GM18498 (cell line): ENCODE measurements around the gene SFSWAP.
"Not testable (repeated sequence)": the region's sequence is repeated elsewhere in the genome, so short reads cannot be mapped to it uniquely, and the experiment has no call there.

Experiments used
- ATAC-seq: cut with Tn5 transposase; IDR thresholded peaks from one replicate; pipeline ENCODE4 v1.9.1; 2021; ENCODE audit warnings: mild to moderate bottlenecking, moderate library complexity; ENCODE audit not compliant: unreplicated experiment

The SFSWAP gene

DNA sequence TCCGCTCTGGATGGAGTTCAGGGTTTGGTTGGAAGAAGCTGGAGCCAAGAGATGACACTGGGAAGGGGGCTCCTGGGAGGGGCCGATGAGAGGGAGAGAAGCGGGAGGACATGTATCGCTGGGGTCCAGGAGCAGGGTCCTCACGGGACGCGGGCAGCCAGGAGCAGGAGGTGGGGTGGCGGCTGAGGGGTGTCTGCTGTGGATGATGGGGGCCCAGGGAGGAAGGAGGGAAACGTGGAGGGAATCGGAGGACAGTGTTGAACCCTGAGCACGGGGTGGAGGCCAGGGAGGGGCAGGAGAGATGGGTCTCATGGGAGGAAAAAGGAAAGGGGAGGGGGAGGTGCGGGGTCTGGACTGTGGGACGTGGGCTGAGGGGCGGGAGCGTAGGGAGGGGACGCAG lies 31.7 kb upstream of the SFSWAP start:
- not testable (repeated sequence) for ATAC-seq

DNA sequence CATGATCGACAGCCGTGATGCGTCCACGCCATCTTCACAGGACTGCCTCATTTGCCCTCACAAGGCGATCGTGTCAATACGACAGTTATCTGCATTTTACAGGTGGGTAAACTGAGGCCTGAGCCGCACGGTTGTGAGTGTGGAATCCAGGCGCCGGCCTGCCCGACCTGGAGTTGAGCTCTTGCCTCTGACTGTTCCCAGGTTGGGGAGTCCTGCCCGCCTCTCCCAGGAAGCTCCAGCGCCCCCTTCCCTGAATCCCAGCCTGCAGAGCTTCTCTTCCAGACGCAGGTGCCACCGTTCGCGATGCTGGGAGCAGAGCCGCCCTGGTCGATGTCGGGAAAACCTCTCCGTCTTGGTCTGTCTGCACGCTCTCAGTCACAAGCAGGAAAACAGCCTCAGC lies 31.1 kb upstream of the SFSWAP start:
- ATAC-seq, result not testable (repeated sequence)

DNA sequence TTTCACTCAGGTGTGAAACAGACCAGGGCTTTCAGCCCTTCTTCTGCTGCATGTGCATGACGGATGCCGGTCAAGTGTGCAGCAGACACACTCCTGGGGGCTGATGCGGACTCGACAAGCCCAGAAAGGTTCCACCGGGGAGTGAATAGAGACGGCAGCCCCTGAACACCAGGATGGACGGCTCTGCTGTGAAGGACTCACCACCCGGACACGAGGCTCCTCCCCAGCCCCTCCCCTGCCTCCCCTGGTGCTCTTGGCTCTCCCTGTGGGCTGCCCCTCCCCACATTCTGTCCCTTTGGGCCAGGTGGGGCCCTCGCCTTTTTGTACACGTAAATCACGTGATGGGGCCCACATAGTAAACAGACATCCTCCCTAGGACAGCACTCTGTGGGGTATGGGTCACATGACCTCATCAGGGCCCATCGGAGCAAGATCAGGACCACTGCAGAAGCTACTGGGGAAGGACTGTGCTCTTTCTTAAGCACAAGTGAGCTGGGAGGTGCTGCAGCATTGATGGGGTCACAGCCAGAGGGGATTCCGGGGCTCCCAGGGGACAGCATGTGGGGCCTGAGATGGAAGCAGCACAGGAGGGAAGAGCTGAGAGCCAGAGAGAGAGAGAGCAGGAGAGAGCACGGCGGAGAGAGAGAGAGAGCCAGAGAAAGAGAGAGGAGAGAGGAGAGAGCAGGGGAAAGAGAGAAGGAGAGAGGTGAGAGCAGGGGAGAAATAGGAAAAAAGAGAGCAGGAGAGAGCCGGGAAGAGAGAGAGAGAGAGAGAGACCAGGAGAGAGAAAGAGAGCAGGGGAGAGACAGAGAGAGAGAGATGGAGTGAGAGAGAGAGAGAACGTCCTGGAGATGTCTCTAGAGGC lies 30.3 kb upstream of the SFSWAP start:
- ATAC-seq, result not testable (repeated sequence)

GRCh38 chr12:131681257-131681620 lies 29.7 kb upstream of the SFSWAP start:
- ATAC-seq, result no peak

GRCh38 chr12:131681746-131682509 lies 29.0 kb upstream of the SFSWAP start:
- not testable (repeated sequence) for ATAC-seq

- ATAC-seq, result no peak
These were observed 28.4 kb upstream of the SFSWAP start for GRCh38 chr12:131682510-131682895.

DNA sequence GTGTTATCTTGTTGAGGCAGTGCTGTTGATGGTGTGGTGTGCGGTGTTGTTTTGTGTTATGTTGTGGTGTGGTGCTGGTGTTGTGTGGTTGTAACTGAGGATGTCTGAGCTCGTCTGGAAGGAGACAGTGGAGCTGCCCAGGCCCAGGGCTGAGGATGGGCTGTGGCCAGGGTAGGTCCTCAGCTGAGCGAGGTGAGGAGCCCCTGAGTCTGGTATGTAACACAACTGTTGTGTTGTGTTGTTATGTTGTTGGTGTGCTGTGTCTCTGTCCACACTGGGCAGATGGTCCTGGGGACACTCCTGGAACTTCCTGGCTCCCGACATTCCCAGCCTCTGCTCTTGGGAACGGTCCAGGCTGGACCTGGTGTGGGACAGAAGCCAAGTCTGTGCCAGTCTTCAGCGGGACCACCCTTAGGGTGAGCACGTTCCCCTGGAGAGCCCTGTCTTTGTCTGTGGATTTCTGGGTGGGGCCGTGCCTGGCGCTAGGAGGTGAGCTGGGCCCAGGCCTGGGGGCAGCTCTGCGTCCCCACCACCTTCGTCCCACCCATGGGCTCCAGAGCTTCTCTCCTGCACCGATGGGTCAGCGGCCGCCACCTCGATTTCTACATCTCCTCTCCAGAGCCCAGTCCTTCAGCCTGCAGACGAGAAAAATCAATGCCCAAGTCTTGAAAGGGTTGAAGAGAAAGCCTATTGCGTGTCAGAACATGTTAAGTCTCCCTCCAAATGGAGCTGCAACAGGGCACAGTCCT lies 27.4 kb upstream of the SFSWAP start:
- ATAC-seq, result no peak

GRCh38 chr12:131684015-131684725 lies 26.7 kb upstream of the SFSWAP start:
- no peak for ATAC-seq

DNA sequence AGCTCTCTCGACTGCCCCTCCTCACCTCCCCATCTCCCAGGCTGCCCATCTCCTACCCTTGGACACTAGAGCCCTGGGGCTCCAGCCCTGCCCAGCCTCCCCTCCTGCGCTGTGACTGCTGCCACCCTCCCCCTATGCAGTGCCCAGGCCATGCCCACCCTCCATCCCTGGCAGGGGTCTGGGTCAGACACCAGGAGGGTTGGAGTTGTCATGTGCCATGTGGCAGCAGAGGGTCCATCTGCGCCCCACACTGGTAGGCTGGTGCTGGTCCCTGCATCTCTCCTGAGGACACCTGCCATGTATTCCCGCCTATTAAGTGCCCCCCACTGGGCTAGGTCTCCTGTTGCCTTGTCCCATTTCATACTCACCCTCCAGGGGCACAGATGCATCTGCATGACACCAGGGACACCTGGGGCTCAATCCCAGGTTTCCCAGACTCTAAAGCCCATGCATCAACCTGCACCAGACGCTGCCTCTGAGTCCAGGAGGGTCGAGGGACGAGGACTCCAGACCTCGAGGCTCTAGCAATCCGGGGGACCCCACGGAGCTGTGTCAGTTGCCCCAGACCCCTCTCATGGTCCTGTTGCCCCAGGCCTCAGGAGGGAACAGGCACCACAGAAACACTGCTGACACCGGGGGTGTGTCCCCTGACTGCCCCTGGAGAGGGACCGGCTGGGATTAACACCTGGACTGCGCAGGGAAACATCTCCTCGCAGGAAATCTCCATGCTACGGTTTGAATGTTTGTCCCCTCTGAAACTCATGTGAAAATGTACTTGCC lies 23.4 kb upstream of the SFSWAP start:
- ATAC-seq, result no peak

DNA sequence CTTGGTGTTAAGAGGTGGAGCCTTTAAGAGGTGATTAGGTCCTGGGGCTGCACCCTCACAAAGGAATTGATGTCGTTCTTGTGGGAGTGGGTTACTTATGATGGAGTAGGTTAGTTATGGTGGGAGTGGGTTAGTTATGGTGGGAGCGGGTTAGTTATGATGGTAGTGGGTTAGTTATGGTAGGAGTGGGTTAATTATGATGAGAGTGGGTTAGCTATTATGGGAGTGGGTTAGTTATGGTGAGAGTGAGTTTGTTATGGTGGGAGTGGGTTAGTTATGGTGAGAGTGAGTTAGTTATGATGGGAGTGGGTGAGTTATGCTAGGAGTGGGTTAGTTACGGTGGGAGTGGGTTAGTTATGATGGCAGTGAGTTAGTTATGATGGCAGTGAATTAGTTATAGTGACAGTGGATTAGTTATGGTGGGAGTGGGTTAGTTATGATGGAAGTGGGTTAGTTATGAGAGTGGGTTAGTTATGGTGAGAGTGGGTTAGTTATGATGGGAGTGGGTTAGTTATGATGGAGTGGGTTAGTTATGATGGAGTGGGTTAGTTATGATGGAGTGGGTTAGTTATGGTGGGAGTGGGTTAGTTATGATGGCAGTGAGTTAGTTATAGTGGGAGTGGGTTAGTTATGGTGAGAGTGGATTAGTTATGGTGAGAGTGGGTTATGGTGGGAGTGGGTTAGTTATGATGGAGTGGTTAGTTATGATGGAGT lies 22.6 kb upstream of the SFSWAP start:
- no peak for ATAC-seq

DNA sequence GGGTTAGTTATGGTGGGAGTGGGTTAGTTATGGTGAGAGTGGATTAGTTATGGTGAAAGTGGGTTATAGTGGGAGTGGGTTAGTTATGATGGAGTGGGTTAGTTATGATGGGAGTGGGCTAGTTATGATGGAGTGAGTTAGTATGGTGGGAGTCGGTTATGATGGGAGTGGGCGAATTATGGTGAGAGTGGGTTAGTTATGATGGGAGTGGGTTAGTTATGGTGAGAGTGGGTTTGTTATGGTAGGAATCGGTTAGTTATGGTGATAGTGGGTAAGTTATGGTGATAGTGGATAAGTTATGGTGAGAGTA lies 22.1 kb upstream of the SFSWAP start:
- ATAC-seq, result no peak

DNA sequence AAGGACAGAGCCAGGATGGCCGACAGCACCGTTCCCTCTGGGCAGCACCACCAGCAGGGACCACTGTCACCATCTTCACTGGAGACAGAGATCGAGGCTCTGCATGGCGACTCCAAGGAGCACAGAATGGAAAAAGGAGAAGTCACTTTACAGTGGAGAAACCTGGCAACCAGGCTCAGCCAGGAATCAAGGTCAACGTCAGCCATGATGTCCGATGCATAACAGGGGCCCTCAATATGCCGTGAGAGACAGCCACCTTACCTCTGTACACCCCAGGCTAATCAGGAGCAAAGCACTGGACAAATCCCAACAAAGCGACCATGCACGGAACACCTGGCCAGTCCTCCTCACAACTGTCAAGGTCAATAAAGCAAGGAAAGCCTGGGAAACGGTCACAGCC lies 20.6 kb upstream of the SFSWAP start:
- ATAC-seq, result no peak

DNA sequence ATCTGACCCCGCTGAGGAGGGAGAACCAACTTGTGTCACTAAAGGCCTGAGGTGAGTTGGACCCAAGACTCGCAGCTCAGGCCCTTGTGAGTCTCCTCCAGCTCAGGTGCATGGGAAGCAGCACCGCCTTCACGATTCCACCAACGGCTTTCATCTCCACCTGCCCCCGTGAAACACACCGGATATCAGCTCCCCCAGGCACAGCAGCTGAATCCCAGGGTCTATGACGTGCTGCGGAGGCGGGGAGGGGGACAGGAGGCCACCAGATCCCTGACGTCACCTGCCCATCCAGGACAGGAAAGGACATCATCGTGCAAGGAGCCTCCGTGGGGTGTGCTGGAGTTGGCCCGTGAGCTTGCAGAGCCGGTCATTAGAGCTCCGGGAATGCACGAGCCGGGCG lies 18.5 kb upstream of the SFSWAP start:
- ATAC-seq, result no peak

- no peak for ATAC-seq
These were observed 17.7 kb upstream of the SFSWAP start for GRCh38 chr12:131693149-131693548.

- ATAC-seq, result no peak
These were observed 16.6 kb upstream of the SFSWAP start for GRCh38 chr12:131694116-131694838.

GRCh38 chr12:131695968-131696367 lies 14.9 kb upstream of the SFSWAP start:
- ATAC-seq, result no peak

DNA sequence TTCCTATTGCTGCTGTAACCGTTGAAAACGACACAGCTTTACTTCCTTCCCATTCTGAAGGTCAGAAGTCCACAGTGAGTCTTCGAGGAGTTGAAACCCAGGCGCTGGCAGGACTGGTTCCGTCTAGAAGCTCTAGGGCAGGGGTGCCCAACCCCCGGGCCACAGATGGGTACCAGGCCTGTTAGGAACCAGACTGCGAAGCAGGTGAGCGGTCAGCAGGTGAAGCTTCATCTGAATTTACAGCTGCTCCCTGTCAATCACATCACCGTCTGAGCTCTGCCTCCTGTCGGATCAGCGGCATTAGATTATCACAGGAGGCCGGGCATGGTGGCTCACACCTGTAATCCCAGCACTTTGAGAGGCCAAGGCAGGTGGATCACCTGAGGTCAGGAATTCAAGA lies 12.6 kb upstream of the SFSWAP start:
- ATAC-seq, result no peak

DNA sequence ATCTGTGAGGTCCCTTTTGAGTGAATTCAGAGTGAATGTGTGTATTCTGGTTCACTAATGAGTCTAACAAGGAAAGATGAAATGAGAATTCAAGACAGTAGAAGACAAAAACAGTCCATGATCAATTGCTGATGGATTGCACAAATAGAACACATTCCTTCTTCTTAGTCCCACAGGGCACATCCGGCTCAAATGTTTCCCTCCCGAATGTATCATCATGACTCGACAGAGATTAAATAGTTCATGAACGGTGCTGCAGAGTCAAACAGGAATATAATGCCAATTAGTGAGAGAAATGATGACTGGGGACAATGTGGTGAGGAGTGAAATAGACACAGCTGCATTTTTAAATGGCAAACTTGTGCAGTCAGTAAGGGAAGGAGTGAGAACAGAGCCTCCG lies 11.5 kb upstream of the SFSWAP start:
- ATAC-seq, result no peak

DNA sequence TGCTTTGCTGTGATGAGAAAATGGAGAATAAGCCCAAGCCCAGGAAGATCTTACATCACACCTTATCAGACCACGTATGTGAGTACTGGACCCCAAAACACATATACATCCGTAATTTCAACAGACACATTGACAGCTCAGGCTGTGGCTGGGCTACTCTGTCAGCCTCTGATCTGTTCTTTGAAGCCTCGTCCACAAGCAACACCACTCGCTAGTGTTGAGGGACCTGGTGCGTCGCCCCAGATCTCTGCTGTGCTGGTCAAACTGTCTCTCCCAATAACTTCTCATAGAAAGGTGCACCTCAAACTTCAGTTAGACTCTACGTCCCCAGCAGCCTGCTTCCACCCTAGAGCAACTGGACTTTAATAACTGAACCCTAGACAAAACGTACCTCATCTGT lies 10.6 kb upstream of the SFSWAP start:
- ATAC-seq, result no peak
